Aorta (tissue), 5 donors: ENCODE data around the gene MYCBPAP. TPM values are rescaled to one million over a fixed set of nuclear protein-coding genes. Genes with fewer than 3 reads are reported as not detected.

ENCODE experiments used
- ATAC-seq: fragments of 200-7000 bp; cut with Tn5 transposase; one replicate; pipeline ENCODE4 v1.9.1; 2022; ENCODE audit warnings: moderate library complexity; ENCODE audit not compliant: low FRiP score
- DNase-seq, 2 donors: peaks; one replicate each; pipeline ENCODE4 v3.0.0-alpha.2; 2020
- H3K27ac ChIP-seq, 2 donors: one replicate each; pipeline ENCODE4 v1.5.1; 2013; ENCODE audit warnings: low read length in 2 of 2, mild to moderate bottlenecking in 2 of 2, moderate library complexity in 2 of 2, control low read depth in 1 of 2, inconsistent platforms in 1 of 2, low read depth in 1 of 2
- H3K27me3 ChIP-seq, 2 donors: one replicate each; pipeline ENCODE4 v1.6.1; 2013; ENCODE audit warnings: control low read depth in 1 of 2, low read length in 1 of 2, mild to moderate bottlenecking in 1 of 2, moderate library complexity in 1 of 2; ENCODE audit not compliant: insufficient read depth in 2 of 2, control insufficient read depth in 1 of 2
- H3K36me3 ChIP-seq, 2 donors: one replicate each; pipeline ENCODE4 v1.6.1; 2013; ENCODE audit warnings: control low read depth in 1 of 2, low read length in 1 of 2, mild to moderate bottlenecking in 1 of 2; ENCODE audit not compliant: insufficient read depth in 2 of 2, control insufficient read depth in 1 of 2
- H3K4me1 ChIP-seq, 2 donors: one replicate each; pipeline ENCODE4 v1.6.1; 2013; ENCODE audit warnings: low read length in 2 of 2, control low read depth in 1 of 2, mild to moderate bottlenecking in 1 of 2, moderate library complexity in 1 of 2; ENCODE audit not compliant: insufficient read depth in 2 of 2, control insufficient read depth in 1 of 2
- H3K4me3 ChIP-seq, 2 donors: one replicate each; pipeline ENCODE4 v1.5.1; 2013; ENCODE audit warnings: low read length in 2 of 2, control low read depth in 1 of 2, mild to moderate bottlenecking in 1 of 2
- H3K9me3 ChIP-seq: one replicate; pipeline ENCODE4 v1.6.1; 2013; ENCODE audit warnings: mild to moderate bottlenecking, low read length; ENCODE audit not compliant: control insufficient read depth
- WGBS, 2 donors: extraction: QIAGEN DNeasy Blood & Tissue Kit; methylation state at CpG; one replicate each; pipeline ENCODE4 v1.1.7; 2013; 5-methylcytosine and 5-hydroxymethylcytosine counted together
- intact Hi-C, 2 donors: fragments of 100-400 bp; cut with DNase I; formaldehyde crosslinking; loops; one replicate each; pipeline versions ENCODE4 v1.14.2 to v1.15.0; 2022
- polyA plus RNA-seq, 2 donors: library from polyadenylated mRNA; stranded (reverse); fragments of 200-250 nt; gene quantifications; one replicate each; pipeline ENCODE4 v1.2.3, GENCODE V29; 2013
- total RNA-seq, 2 donors: library from RNA; stranded (reverse); fragmentation: NEBNext Ultra II Directional; extraction: Animal tissue kit (Norgen Biotek cat#: 25700); gene quantifications; one replicate each; pipeline ENCODE4 v1.2.1, GENCODE V29; 2021
- donor health status: healthy with polysubstance abuse.
- donor health status: Bipolar disorder and iron deficiency.
- donor health status: DM: no; HTN: no; CAD: no.
- donor health status: DM: no; HTN: no; CAD: no.
- donor health status: DM: yes; HTN: yes; CAD: no.

MYCBPAP gene
- total and polyA plus RNA-seq, 4 donors, result 0.77 to 1.8 (median 1.1) TPM

GRCh38 chr17:50481648-50482047, 26.6 kb upstream of the MYCBPAP start:
- Histone ChIP-seq H3K27me3 (no peaks in the 10 kb centered on the region), H3K9me3 (no peaks in the 10 kb centered on the region), H3K4me3 (no peak overlapping the region), H3K4me1 (no peaks in the 10 kb centered on the region), H3K36me3 (peaks cover 0 to 5% of the 10 kb centered on the region in 2 donors), H3K27ac (no peak overlapping the region)
- 81 to 87% methylated on average over 4 of the region's 4 CpGs for WGBS, 2 donors
- no peak for DNase-seq
- ATAC-seq, result no peak
- intact Hi-C loops, result loop anchor here (2.0 to 5.0 kb wide), 7 partner anchors 61 to 491 kb away; no protein-coding TSS in a partner anchor

GRCh38 chr17:50482110-50482509, 26.1 kb upstream of the MYCBPAP start:
- H3K9me3 ChIP-seq, result no peaks in the 10 kb centered on the region
- ATAC-seq (no peak), DNase-seq (peak in 1 of 2 donors; percentile 76)
- intact Hi-C loops, result loop anchor here (2.0 to 5.0 kb wide), 7 partner anchors 60 to 490 kb away; no protein-coding TSS in a partner anchor
- peak overlapping the region in 1 of 2 donors; percentile 67 for H3K27ac ChIP-seq
- H3K36me3 ChIP-seq, result peaks cover 0 to 5% of the 10 kb centered on the region in 2 donors
- WGBS, 2 donors, result 82% methylated on average over 23 of the region's 23 CpGs
- H3K27me3 ChIP-seq, result no peaks in the 10 kb centered on the region
- no peaks in the 10 kb centered on the region for H3K4me1 ChIP-seq
- no peak overlapping the region for H3K4me3 ChIP-seq

GRCh38 chr17:50482516-50482915, 25.7 kb upstream of the MYCBPAP start:
- H3K36me3 ChIP-seq, result peaks cover 0 to 5% of the 10 kb centered on the region in 2 donors
- 6 to 9% methylated on average over 7 of the region's 7 CpGs for WGBS, 2 donors
- no peaks in the 10 kb centered on the region for H3K9me3 ChIP-seq

GRCh38 chr17:50483266-50483665, 25.0 kb upstream of the MYCBPAP start:
- H3K4me3 ChIP-seq, result no peak overlapping the region
- no peaks in the 10 kb centered on the region for H3K9me3 ChIP-seq
- 72 to 78% methylated on average over 3 to 5 of the region's 5 CpGs for WGBS, 2 donors
- peaks cover 0 to 5% of the 10 kb centered on the region in 2 donors for H3K36me3 ChIP-seq
- peak overlapping the region; percentile 53 to 83 for H3K27ac ChIP-seq
- no peaks in the 10 kb centered on the region for H3K27me3 ChIP-seq
- intact Hi-C loops, result loop anchor here (2.0 to 5.0 kb wide), 7 partner anchors 59 to 489 kb away; no protein-coding TSS in a partner anchor
- no peak for ATAC-seq
- H3K4me1 ChIP-seq, result no peaks in the 10 kb centered on the region
- DNase-seq, result peak in 1 of 2 donors; percentile 51

More at GRCh38 chr17:50482516-50482915, 25.7 kb upstream of the MYCBPAP start:
- intact Hi-C loops, result loop anchor here (2.0 to 5.0 kb wide), 7 partner anchors 60 to 490 kb away; no protein-coding TSS in a partner anchor
- Histone ChIP-seq H3K4me3 (no peak overlapping the region), H3K27ac (peak overlapping the region in 1 of 2 donors; percentile 67), H3K27me3 (no peaks in the 10 kb centered on the region), H3K4me1 (no peaks in the 10 kb centered on the region)
- DNase-seq (peak; percentile 97 to 98), ATAC-seq (peak; percentile 90)

GRCh38 chr17:50484386-50485155, 23.7 kb upstream of the MYCBPAP start:
- DNase-seq, result peak in 1 of 2 donors; percentile 55
- Histone ChIP-seq H3K27me3 (no peaks in the 10 kb centered on the region), H3K27ac (no peak overlapping the region), H3K4me3 (no peak overlapping the region), H3K9me3 (no peaks in the 10 kb centered on the region), H3K36me3 (peaks cover 0 to 5% of the 10 kb centered on the region in 2 donors), H3K4me1 (no peaks in the 10 kb centered on the region)
- WGBS, 2 donors, result 89 to 94% methylated on average over 11 of the region's 11 CpGs
- no peak for ATAC-seq
- intact Hi-C loops, result loop anchor here (5.0 kb wide), 6 partner anchors 58 to 488 kb away; no protein-coding TSS in a partner anchor

GRCh38 chr17:50487213-50488096, 20.8 kb upstream of the MYCBPAP start:
- DNase-seq (no peak), ATAC-seq (no peak)
- no peaks in the 10 kb centered on the region for H3K27me3 ChIP-seq
- peaks cover 0 to 5% of the 10 kb centered on the region in 2 donors for H3K36me3 ChIP-seq
- no peak overlapping the region for H3K27ac ChIP-seq
- no peaks in the 10 kb centered on the region for H3K9me3 ChIP-seq
- 79 to 80% methylated on average over 17 of the region's 17 CpGs for whole genome bisulfite sequencing, 2 donors
- H3K4me1 ChIP-seq, result no peaks in the 10 kb centered on the region
- intact Hi-C loops, result no loop called here
- H3K4me3 ChIP-seq, result no peak overlapping the region

GRCh38 chr17:50488880-50489279, 19.4 kb upstream of the MYCBPAP start:
- no peaks in the 10 kb centered on the region for H3K4me1 ChIP-seq
- H3K27ac ChIP-seq, result no peak overlapping the region
- intact Hi-C loops, result no loop called here
- peak in 1 of 2 donors; percentile 39 for DNase-seq
- peaks cover 0 to 5% of the 10 kb centered on the region in 2 donors for H3K36me3 ChIP-seq
- no peaks in the 10 kb centered on the region for H3K27me3 ChIP-seq
- no peak for ATAC-seq
- 86 to 91% methylated on average over 2 of the region's 2 CpGs for WGBS, 2 donors
- no peak overlapping the region for H3K4me3 ChIP-seq
- no peaks in the 10 kb centered on the region for H3K9me3 ChIP-seq

GRCh38 chr17:50491505-50491904, 16.7 kb upstream of the MYCBPAP start:
- intact Hi-C loops, result no loop called here
- H3K4me3 ChIP-seq, result no peak overlapping the region
- no peak for DNase-seq
- H3K4me1 ChIP-seq, result no peaks in the 10 kb centered on the region
- ATAC-seq, result no peak
- H3K36me3 ChIP-seq, result no peaks in the 10 kb centered on the region
- no peak overlapping the region for H3K27ac ChIP-seq
- H3K9me3 ChIP-seq, result no peaks in the 10 kb centered on the region
- WGBS, 2 donors, result 55 to 61% methylated on average over 1 of the region's 1 CpG
- no peaks in the 10 kb centered on the region for H3K27me3 ChIP-seq
